Epithelial cell of proximal tubule (primary cell): Measurements from ENCODE around the gene TAPBPL. TPM values are rescaled to one million over a fixed set of nuclear protein-coding genes. Genes with fewer than 3 reads are reported as not detected.

ENCODE experiments used
- DNase-seq: peaks from one replicate; pipeline ENCODE4 v3.0.0-alpha.2; 2011; ENCODE audit warnings: low read depth
- H3K4me3 ChIP-seq: 2 replicates; pipeline ENCODE4 v1.5.1; 2011; ENCODE audit warnings: low read depth, mild to moderate bottlenecking, low read length
- total RNA-seq: library from RNA; depleted of rRNA; stranded (reverse); fragments of >200 nt; gene quantifications from 2 replicates; pipeline ENCODE4 v1.2.3, GENCODE V29; 2015
- TF ChIP-seq, protein P1 (sequence below): conservative IDR thresholded peaks from 2 replicates; pipeline ENCODE4 v1.5.1; 2012; ENCODE audit warnings: low read depth, mild to moderate bottlenecking, low read length

TAPBPL gene
- total RNA-seq, 1 donor from 2014 or later, result 17.0 TPM

DNA sequence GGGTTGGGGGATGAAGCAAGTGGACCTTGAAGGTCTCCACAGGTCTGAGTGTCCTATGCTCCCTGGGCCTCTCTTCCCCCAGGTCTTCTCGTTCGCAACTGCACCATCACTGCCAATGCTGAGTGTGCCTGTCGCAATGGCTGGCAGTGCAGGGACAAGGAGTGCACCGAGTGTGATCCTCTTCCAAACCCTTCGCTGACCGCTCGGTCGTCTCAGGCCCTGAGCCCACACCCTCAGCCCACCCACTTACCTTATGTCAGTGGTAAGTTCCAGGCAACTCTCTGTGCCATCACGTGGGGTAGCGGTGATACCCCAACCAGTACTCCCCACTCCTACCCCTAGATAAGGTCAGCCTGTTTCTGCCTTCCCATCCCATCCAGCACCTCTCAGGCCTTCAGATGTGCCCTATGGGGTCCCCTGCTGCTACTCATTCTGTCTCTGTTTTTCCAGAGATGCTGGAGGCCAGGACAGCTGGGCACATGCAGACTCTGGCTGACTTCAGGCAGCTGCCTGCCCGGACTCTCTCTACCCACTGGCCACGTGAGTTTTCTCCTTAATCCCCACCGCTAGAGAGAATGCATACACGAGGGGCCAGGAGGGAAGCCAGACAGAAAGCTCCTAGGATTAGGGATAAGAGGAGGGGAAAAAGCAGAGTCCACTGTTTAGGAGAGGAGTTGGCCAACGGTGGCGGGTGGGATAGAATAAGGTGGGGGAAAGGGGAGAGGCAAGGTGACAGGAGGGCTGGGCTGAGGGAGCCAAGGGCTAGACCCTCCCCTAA is 1.6 kb upstream of the TAPBPL start:
- peak overlapping the region; percentile 89 for H3K4me3 ChIP-seq
- no peak for DNase-seq
- TF ChIP-seq, protein P1, sequence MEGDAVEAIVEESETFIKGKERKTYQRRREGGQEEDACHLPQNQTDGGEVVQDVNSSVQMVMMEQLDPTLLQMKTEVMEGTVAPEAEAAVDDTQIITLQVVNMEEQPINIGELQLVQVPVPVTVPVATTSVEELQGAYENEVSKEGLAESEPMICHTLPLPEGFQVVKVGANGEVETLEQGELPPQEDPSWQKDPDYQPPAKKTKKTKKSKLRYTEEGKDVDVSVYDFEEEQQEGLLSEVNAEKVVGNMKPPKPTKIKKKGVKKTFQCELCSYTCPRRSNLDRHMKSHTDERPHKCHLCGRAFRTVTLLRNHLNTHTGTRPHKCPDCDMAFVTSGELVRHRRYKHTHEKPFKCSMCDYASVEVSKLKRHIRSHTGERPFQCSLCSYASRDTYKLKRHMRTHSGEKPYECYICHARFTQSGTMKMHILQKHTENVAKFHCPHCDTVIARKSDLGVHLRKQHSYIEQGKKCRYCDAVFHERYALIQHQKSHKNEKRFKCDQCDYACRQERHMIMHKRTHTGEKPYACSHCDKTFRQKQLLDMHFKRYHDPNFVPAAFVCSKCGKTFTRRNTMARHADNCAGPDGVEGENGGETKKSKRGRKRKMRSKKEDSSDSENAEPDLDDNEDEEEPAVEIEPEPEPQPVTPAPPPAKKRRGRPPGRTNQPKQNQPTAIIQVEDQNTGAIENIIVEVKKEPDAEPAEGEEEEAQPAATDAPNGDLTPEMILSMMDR, result no peak

GRCh38 chr12:6450869-6451347 is 934 bp upstream of the TAPBPL start:
- peak overlapping the region; percentile 89 for H3K4me3 ChIP-seq
- TF ChIP-seq, protein P1, result no peak
- DNase-seq, result no peak

- TF ChIP-seq, protein P1, result no peak
- H3K4me3 ChIP-seq, result peak overlapping the region; percentile 89
- DNase-seq, result no peak
These were observed 552 bp downstream of the TAPBPL start for GRCh38 chr12:6452245-6452943.

DNA sequence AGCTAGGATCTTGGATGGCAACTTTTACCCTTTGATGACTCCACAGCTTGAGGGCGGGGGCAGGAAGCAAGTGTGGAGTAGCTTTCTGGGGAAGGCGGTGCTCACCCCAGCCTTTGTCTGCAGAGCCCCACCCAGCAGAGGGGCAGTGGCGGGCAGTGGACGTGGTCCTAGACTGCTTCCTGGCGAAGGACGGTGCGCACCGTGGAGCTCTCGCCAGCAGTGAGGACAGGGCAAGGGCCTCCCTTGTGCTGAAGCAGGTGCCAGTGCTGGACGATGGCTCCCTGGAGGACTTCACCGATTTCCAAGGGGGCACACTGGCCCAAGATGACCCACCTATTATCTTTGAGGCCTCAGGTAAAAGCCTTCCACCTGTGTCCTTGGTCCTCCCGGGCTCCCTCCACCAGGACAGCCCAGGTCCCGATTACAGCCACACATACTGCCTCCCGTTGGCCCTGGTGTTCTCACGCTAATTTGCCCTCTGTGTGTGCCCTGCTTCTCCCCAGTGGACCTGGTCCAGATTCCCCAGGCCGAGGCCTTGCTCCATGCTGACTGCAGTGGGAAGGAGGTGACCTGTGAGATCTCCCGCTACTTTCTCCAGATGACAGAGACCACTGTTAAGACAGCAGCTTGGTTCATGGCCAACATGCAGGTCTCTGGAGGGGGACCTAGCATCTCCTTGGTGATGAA is 1.2 kb downstream of the TAPBPL start:
- TF ChIP-seq, protein P1, result no peak
- H3K4me3 ChIP-seq, result peak overlapping the region; percentile 89
- no peak for DNase-seq

- TF ChIP-seq, protein P1, result no peak
- no peak for DNase-seq
These were observed 5.5 kb downstream of the TAPBPL start for GRCh38 chr12:6457220-6457945.

GRCh38 chr12:6458281-6459003 is 6.6 kb downstream of the TAPBPL start:
- DNase-seq, result no peak
- TF ChIP-seq, protein P1, result no peak
- no peak overlapping the region for H3K4me3 ChIP-seq

More at GRCh38 chr12:6457220-6457945, 5.5 kb downstream of the TAPBPL start:
- H3K4me3 ChIP-seq, result no peak overlapping the region
